IMR-90 (cell line): ENCODE data around the gene VASH1. TPM values are rescaled to one million over a fixed set of nuclear protein-coding genes. Genes with fewer than 3 reads are reported as not detected.

Source experiments
- ATAC-seq: fragments of 200-7000 bp; cut with Tn5 transposase; 2 replicates; pipeline ENCODE4 v1.9.1; 2020; ENCODE audit warnings: low read depth, mild to moderate bottlenecking, moderate library complexity
- BruUV-seq: library from RNA; stranded (reverse); fragments of 400-500 nt; replicated peaks from 2 replicates; lab custom pipeline; 2021; lab: Mats Ljungman, UMichigan
- CTCF ChIA-PET: fragments of 300-600 bp; formaldehyde crosslinking; extraction: SDS; loops from one replicate; lab custom pipeline; 2021; ENCODE audit warnings: antibody characterized with exemption; lab: Yijun Ruan, JAX
- POLR2A ChIA-PET: fragments of 300-600 bp; sonication (Branson Sonifier 250); formaldehyde crosslinking; loops from one replicate; lab custom pipeline; 2022; ENCODE audit warnings: antibody characterized with exemption; ENCODE audit not compliant: unreplicated experiment; lab: Charles Lee
- DNase-seq: peaks from one replicate; pipeline ENCODE4 v3.0.0; 2013
- H2AFZ ChIP-seq: replicated peaks from 2 replicates; pipeline ENCODE3; 2013; ENCODE audit warnings: low read length, mild to moderate bottlenecking; ENCODE audit not compliant: poor library complexity
- H2AK5ac ChIP-seq: 2 replicates; pipeline ENCODE4 v1.6.1; 2013; ENCODE audit warnings: low read depth, low read length, inconsistent platforms
- H2AK9ac ChIP-seq: replicated peaks from 2 replicates; pipeline ENCODE3; 2013; ENCODE audit warnings: mild to moderate bottlenecking, low read depth, low read length, moderate library complexity; ENCODE audit not compliant: poor library complexity
- H2BK120ac ChIP-seq: 2 replicates; pipeline ENCODE4 v1.6.1; 2013; ENCODE audit warnings: low read depth, low read length, inconsistent platforms
- H2BK15ac ChIP-seq: 3 replicates; pipeline ENCODE4 v1.6.1; 2013; ENCODE audit warnings: low read depth, low read length, inconsistent platforms
- H2BK20ac ChIP-seq: 2 replicates; pipeline ENCODE4 v1.6.1; 2013; ENCODE audit warnings: low read depth, mild to moderate bottlenecking, inconsistent platforms, low read length, moderate library complexity
- H2BK5ac ChIP-seq: 2 replicates; pipeline ENCODE4 v1.6.1; 2013; ENCODE audit warnings: mild to moderate bottlenecking, low read depth, low read length, inconsistent platforms; ENCODE audit not compliant: poor library complexity, severe bottlenecking
- H3K14ac ChIP-seq: replicated peaks from 2 replicates; pipeline ENCODE4 v1.6.1; 2013; ENCODE audit warnings: low read depth, low read length, inconsistent platforms
- H3K18ac ChIP-seq: 2 replicates; pipeline ENCODE4 v1.6.1; 2013; ENCODE audit warnings: low read depth, low read length, control low read depth
- H3K23ac ChIP-seq: 2 replicates; pipeline ENCODE4 v1.6.1; 2013; ENCODE audit warnings: low read depth, low read length, inconsistent platforms
- H3K27ac ChIP-seq: 2 replicates; pipeline ENCODE4 v1.5.1; 2013; ENCODE audit warnings: mild to moderate bottlenecking, control low read depth, low read length; ENCODE audit not compliant: insufficient read depth
- H3K27me3 ChIP-seq: 2 replicates; pipeline ENCODE4 v1.6.1; 2013; ENCODE audit warnings: low read length; ENCODE audit not compliant: control insufficient read depth, insufficient read depth
- H3K36me3 ChIP-seq: 2 replicates; pipeline ENCODE4 v1.6.1; 2013; ENCODE audit warnings: low read length, mixed read lengths; ENCODE audit not compliant: control insufficient read depth, insufficient read depth
- H3K4ac ChIP-seq: 2 replicates; pipeline ENCODE4 v1.6.1; 2013; ENCODE audit warnings: low read depth, low read length, inconsistent platforms
- H3K4me1 ChIP-seq: 2 replicates; pipeline ENCODE4 v1.6.1; 2013; ENCODE audit warnings: low read length, mixed read lengths; ENCODE audit not compliant: control insufficient read depth, insufficient read depth
- H3K4me2 ChIP-seq: 2 replicates; pipeline ENCODE4 v1.6.1; 2013; ENCODE audit warnings: low read depth, mild to moderate bottlenecking, control low read depth, low read length, moderate library complexity
- H3K4me3 ChIP-seq: 2 replicates; pipeline ENCODE4 v1.5.1; 2013; ENCODE audit warnings: low read depth, mild to moderate bottlenecking, control low read depth, low read length, moderate library complexity; ENCODE audit not compliant: insufficient read depth
- H3K56ac ChIP-seq: 2 replicates; pipeline ENCODE4 v1.6.1; 2013; ENCODE audit warnings: low read length, inconsistent platforms; ENCODE audit not compliant: insufficient read depth; ENCODE audit errors: extremely low read depth
- H3K79me1 ChIP-seq, 2 experiments: 2 replicates each; pipeline ENCODE4 v1.6.1; 2013; ENCODE audit warnings: low read length in 2 of 2, inconsistent platforms in 1 of 2, low read depth in 1 of 2
- H3K9ac ChIP-seq: 2 replicates; pipeline ENCODE4 v1.6.1; 2013; ENCODE audit warnings: low read depth, low read length, control low read depth
- H3K9me1 ChIP-seq: 2 replicates; pipeline ENCODE4 v1.6.1; 2013; ENCODE audit warnings: low read length, inconsistent platforms; ENCODE audit not compliant: insufficient read depth
- H3K9me3 ChIP-seq: 2 replicates; pipeline ENCODE4 v1.6.1; 2013; ENCODE audit warnings: low read length; ENCODE audit not compliant: control insufficient read depth, insufficient read depth
- H4K20me1 ChIP-seq: 2 replicates; pipeline ENCODE4 v1.6.1; 2013; ENCODE audit warnings: low read length, inconsistent platforms; ENCODE audit not compliant: insufficient read depth
- H4K5ac ChIP-seq: 2 replicates; pipeline ENCODE4 v1.6.1; 2013; ENCODE audit warnings: mild to moderate bottlenecking, low read depth, low read length, control low read depth
- H4K8ac ChIP-seq, 2 experiments: 2 replicates each; pipeline ENCODE4 v1.6.1; 2013; ENCODE audit warnings: low read depth in 2 of 2, low read length in 2 of 2, control low read depth in 1 of 2, inconsistent platforms in 1 of 2
- H4K91ac ChIP-seq: 2 replicates; pipeline ENCODE4 v1.6.1; 2013; ENCODE audit warnings: low read depth, low read length, inconsistent platforms; ENCODE audit not compliant: insufficient read depth
- WGBS, 2 experiments: methylation state at CpG; one replicate each; pipeline versions ENCODE4 v1.1.5 to v1.1.7; 2013; ENCODE audit warnings: missing lambda C conversion rate in 2 of 2; ENCODE audit not compliant: insufficient read length in 1 of 2; ENCODE audit errors: extremely low coverage in 2 of 2; 5-methylcytosine and 5-hydroxymethylcytosine counted together
- dilution Hi-C: fragments of 300-500 bp; cut with HindIII; formaldehyde crosslinking; loops from one replicate; pipeline ENCODE4 v1.14.3; 2018; ENCODE audit warnings: low sequenced_read_pairs; ENCODE audit not compliant: unreplicated experiment
- in situ Hi-C: fragments of 300-500 bp; cut with MboI; formaldehyde crosslinking; loops from 3 replicates; pipeline ENCODE4 v1.14.3; 2019; ENCODE audit warnings: low sequenced_read_pairs, inconsistent platforms, mixed read lengths
- intact Hi-C: fragments of 100-400 bp; cut with micrococcal nuclease; formaldehyde crosslinking; loops from 2 replicates; pipeline ENCODE4 v1.10.0; 2022
- polyA plus RNA-seq, 3 experiments: library from polyadenylated mRNA; depleted of rRNA; stranded (reverse); fragments of >200 nt; gene quantifications; 2 replicates each; pipeline ENCODE4 v1.2.3, GENCODE V29; 2012; ENCODE audit warnings: low replicate concordance in 1 of 3
- total RNA-seq: library from RNA; depleted of rRNA; stranded (reverse); fragments of >200 nt; gene quantifications from 2 replicates; pipeline ENCODE4 v1.2.3, GENCODE V29; 2012
- TF ChIP-seq, protein P1 (sequence below): conservative IDR thresholded peaks from 2 replicates; pipeline ENCODE4 v1.5.1; 2012; ENCODE audit warnings: mild to moderate bottlenecking, low read depth, low read length, improper control_type of control experiment

VASH1 gene
- total and polyA plus RNA-seq, 2 of the 4 experiments (the other 2 are of a cell fraction): 2.0 to 9.5 TPM

- Histone ChIP-seq H3K27me3 (no peaks in the 10 kb centered on the region), H3K4me3 (no peak overlapping the region), H3K14ac (no peak overlapping the region), H2AK9ac (no peak overlapping the region), H3K27ac (no peak overlapping the region), H3K23ac (no peak overlapping the region), H4K91ac (no peak overlapping the region), H4K20me1 (no peaks in the 10 kb centered on the region), H3K4ac (no peak overlapping the region), H4K8ac (no peak overlapping the region), H3K9me1 (no peaks in the 10 kb centered on the region; the same call in 1 of the 2 replicates), H3K9me3 (no peaks in the 10 kb centered on the region), H3K4me2 (no peak overlapping the region), H3K4me1 (peaks cover 4% of the 10 kb centered on the region; the same call in 1 of the 2 replicates), H2BK120ac (no peak overlapping the region), H2AK5ac (no peak overlapping the region), H2BK20ac (no peak overlapping the region), H3K9ac (no peak overlapping the region), H3K79me1 (no peaks in the 10 kb centered on the region), H3K36me3 (peaks cover 8% of the 10 kb centered on the region; the same call in 1 of the 2 replicates), H2BK15ac (no peak overlapping the region), H3K56ac (no peak overlapping the region), H2AFZ (no peak overlapping the region), H3K18ac (no peak overlapping the region), H2BK5ac (no peak overlapping the region), H4K5ac (no peak overlapping the region)
- dilution Hi-C loops (no loop called here), intact Hi-C loops (no loop called here), in situ Hi-C loops (loop anchor here (5.0 kb wide), 1 partner anchor 62 kb away; no protein-coding TSS in a partner anchor)
- BruUV-seq: no TSS peak
- ChIA-PET POLR2A (no interaction called here), CTCF (interaction anchor here (1.2 kb wide), 1 partner anchor 14 kb away, joined by 3 read pairs; no protein-coding TSS in a partner anchor)
- no peak for ATAC-seq
- WGBS, 2 experiments: 92% methylated on average over 5 of the region's 7 CpGs; no CpG with 5 or more reads in 1 of the 2 experiments
- TF ChIP-seq, protein P1, sequence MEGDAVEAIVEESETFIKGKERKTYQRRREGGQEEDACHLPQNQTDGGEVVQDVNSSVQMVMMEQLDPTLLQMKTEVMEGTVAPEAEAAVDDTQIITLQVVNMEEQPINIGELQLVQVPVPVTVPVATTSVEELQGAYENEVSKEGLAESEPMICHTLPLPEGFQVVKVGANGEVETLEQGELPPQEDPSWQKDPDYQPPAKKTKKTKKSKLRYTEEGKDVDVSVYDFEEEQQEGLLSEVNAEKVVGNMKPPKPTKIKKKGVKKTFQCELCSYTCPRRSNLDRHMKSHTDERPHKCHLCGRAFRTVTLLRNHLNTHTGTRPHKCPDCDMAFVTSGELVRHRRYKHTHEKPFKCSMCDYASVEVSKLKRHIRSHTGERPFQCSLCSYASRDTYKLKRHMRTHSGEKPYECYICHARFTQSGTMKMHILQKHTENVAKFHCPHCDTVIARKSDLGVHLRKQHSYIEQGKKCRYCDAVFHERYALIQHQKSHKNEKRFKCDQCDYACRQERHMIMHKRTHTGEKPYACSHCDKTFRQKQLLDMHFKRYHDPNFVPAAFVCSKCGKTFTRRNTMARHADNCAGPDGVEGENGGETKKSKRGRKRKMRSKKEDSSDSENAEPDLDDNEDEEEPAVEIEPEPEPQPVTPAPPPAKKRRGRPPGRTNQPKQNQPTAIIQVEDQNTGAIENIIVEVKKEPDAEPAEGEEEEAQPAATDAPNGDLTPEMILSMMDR: no peak
- no peak for DNase-seq
Observed at GRCh38 chr14:76779221-76780057, 18.2 kb downstream of the VASH1 start.
